Activated CD4-positive, alpha-beta T cell treated with anti-CD3 and anti-CD28 coated beads, Interleukin-2, amount 10 ng/mL, durations not matched to agents 7 days and 5 days (primary cell): ENCODE measurements around the gene TLE6. TPM values are rescaled to one million over a fixed set of nuclear protein-coding genes. Genes with fewer than 3 reads are reported as not detected.

Experiments used
- CTCF ChIA-PET: fragments of 350-600 bp; sonication (Branson Sonifier 250); formaldehyde crosslinking; loops from one replicate; lab custom pipeline; 2021; ENCODE audit warnings: antibody characterized with exemption; lab: Charles Lee
- POLR2A ChIA-PET: fragments of 350-600 bp; sonication (Branson Sonifier 250); formaldehyde crosslinking; loops from one replicate; lab custom pipeline; 2021; ENCODE audit warnings: antibody characterized with exemption; lab: Charles Lee
- DNase-seq: peaks from one replicate; pipeline ENCODE4 v3.0.0-alpha.2; 2020
- H3K27ac Mint-ChIP-seq: one replicate; pipeline ENCODE4 v1.8.0; 2021; ENCODE audit warnings: mild to moderate bottlenecking, moderate library complexity, mixed read lengths
- H3K27me3 Mint-ChIP-seq: one replicate; pipeline ENCODE4 v1.8.0; 2021; ENCODE audit warnings: mixed read lengths
- H3K36me3 Mint-ChIP-seq: one replicate; pipeline ENCODE4 v1.8.0; 2021; ENCODE audit warnings: low read depth, mixed read lengths
- H3K4me1 Mint-ChIP-seq: one replicate; pipeline ENCODE4 v1.8.0; 2021; ENCODE audit warnings: mixed read lengths
- H3K4me3 Mint-ChIP-seq: one replicate; pipeline ENCODE4 v1.8.0; 2021; ENCODE audit warnings: mild to moderate bottlenecking, moderate library complexity, mixed read lengths
- H3K9me3 Mint-ChIP-seq: one replicate; pipeline ENCODE4 v1.8.0; 2021; ENCODE audit warnings: mixed read lengths
- total RNA-seq, 2 experiments: library from RNA; stranded (reverse); gene quantifications; one replicate each; pipeline ENCODE4 v1.2.3, GENCODE V29; 2021

TLE6 gene
- total RNA-seq, 2 experiments from 2014 or later = 1.2 to 1.6 TPM

GRCh38 chr19:2992958-2993357, 15.6 kb downstream of the TLE6 start:
- Mint-ChIP-seq H3K4me3 (no peak overlapping the region), H3K4me1 (no peaks in the 10 kb centered on the region), H3K36me3 (no peaks in the 10 kb centered on the region), H3K27ac (no peak overlapping the region), H3K9me3 (no peaks in the 10 kb centered on the region), H3K27me3 (peaks cover 3% of the 10 kb centered on the region)
- ChIA-PET POLR2A (no interaction called here), CTCF (no interaction called here)
- no peak for DNase-seq

GRCh38 chr19:2993579-2993978, 16.2 kb downstream of the TLE6 start:
- CTCF ChIA-PET = no interaction called here
- DNase-seq = no peak
- Mint-ChIP-seq H3K27me3 (peaks cover 2% of the 10 kb centered on the region), H3K27ac (no peak overlapping the region), H3K36me3 (no peaks in the 10 kb centered on the region), H3K9me3 (no peaks in the 10 kb centered on the region), H3K4me3 (no peak overlapping the region), H3K4me1 (no peaks in the 10 kb centered on the region)
- POLR2A ChIA-PET = no interaction called here

GRCh38 chr19:2994588-2995131, 17.3 kb downstream of the TLE6 start:
- ChIA-PET POLR2A (no interaction called here), CTCF (no interaction called here)
- no peaks in the 10 kb centered on the region for H3K9me3 Mint-ChIP-seq
- DNase-seq = no peak
- no peaks in the 10 kb centered on the region for H3K36me3 Mint-ChIP-seq
- no peaks in the 10 kb centered on the region for H3K4me1 Mint-ChIP-seq
- H3K27ac Mint-ChIP-seq = no peak overlapping the region
- H3K4me3 Mint-ChIP-seq = no peak overlapping the region
- H3K27me3 Mint-ChIP-seq = no peaks in the 10 kb centered on the region

GRCh38 chr19:2997720-2998119, 20.4 kb downstream of the TLE6 start:
- no peaks in the 10 kb centered on the region for H3K4me1 Mint-ChIP-seq
- CTCF ChIA-PET = interaction anchor here (0.6 to 0.7 kb wide), 2 partner anchors 45 to 100 kb away, joined by 3 read pairs; no protein-coding TSS in a partner anchor
- H3K4me3 Mint-ChIP-seq = no peak overlapping the region
- no peaks in the 10 kb centered on the region for H3K36me3 Mint-ChIP-seq
- no peaks in the 10 kb centered on the region for H3K27me3 Mint-ChIP-seq
- POLR2A ChIA-PET = no interaction called here
- no peak overlapping the region for H3K27ac Mint-ChIP-seq
- no peaks in the 10 kb centered on the region for H3K9me3 Mint-ChIP-seq
- DNase-seq = no peak

GRCh38 chr19:2998642-2999041, 21.3 kb downstream of the TLE6 start:
- H3K4me1 Mint-ChIP-seq = no peaks in the 10 kb centered on the region
- H3K4me3 Mint-ChIP-seq = no peak overlapping the region
- CTCF ChIA-PET = no interaction called here
- no peak for DNase-seq
- H3K36me3 Mint-ChIP-seq = no peaks in the 10 kb centered on the region
- H3K27ac Mint-ChIP-seq = no peak overlapping the region
- H3K27me3 Mint-ChIP-seq = no peaks in the 10 kb centered on the region
- no peaks in the 10 kb centered on the region for H3K9me3 Mint-ChIP-seq
- POLR2A ChIA-PET = no interaction called here

GRCh38 chr19:3001235-3001800, 24.0 kb downstream of the TLE6 start:
- CTCF ChIA-PET = interaction anchor here (0.7 to 1.0 kb wide), 2 partner anchors 39 to 88 kb away, joined by 3 to 4 read pairs; no protein-coding TSS in a partner anchor
- no peak for DNase-seq
- Mint-ChIP-seq H3K27me3 (no peaks in the 10 kb centered on the region), H3K4me1 (no peaks in the 10 kb centered on the region), H3K36me3 (no peaks in the 10 kb centered on the region), H3K27ac (no peak overlapping the region), H3K4me3 (no peak overlapping the region), H3K9me3 (no peaks in the 10 kb centered on the region)
- POLR2A ChIA-PET = no interaction called here

- ChIA-PET POLR2A (no interaction called here), CTCF (no interaction called here)
- Mint-ChIP-seq H3K4me3 (no peak overlapping the region), H3K9me3 (no peaks in the 10 kb centered on the region), H3K27me3 (no peaks in the 10 kb centered on the region), H3K27ac (no peak overlapping the region), H3K36me3 (no peaks in the 10 kb centered on the region), H3K4me1 (no peaks in the 10 kb centered on the region)
- no peak for DNase-seq
Measured at GRCh38 chr19:3003046-3003445, 25.7 kb downstream of the TLE6 start.

GRCh38 chr19:3004522-3004921, 27.2 kb downstream of the TLE6 start:
- no peaks in the 10 kb centered on the region for H3K4me1 Mint-ChIP-seq
- H3K36me3 Mint-ChIP-seq = no peaks in the 10 kb centered on the region
- no peak for DNase-seq
- no peaks in the 10 kb centered on the region for H3K9me3 Mint-ChIP-seq
- H3K27me3 Mint-ChIP-seq = no peaks in the 10 kb centered on the region
- ChIA-PET CTCF (interaction anchor here (0.6 to 1.1 kb wide), 3 partner anchors 29 to 71 kb away, joined by 3 read pairs; no protein-coding TSS in a partner anchor), POLR2A (interaction anchor here (0.6 kb wide), 1 partner anchor 350 kb away, joined by 6 read pairs; no protein-coding TSS in a partner anchor)
- H3K27ac Mint-ChIP-seq = no peak overlapping the region
- no peak overlapping the region for H3K4me3 Mint-ChIP-seq

- Mint-ChIP-seq H3K27ac (no peak overlapping the region), H3K9me3 (no peaks in the 10 kb centered on the region), H3K36me3 (no peaks in the 10 kb centered on the region), H3K4me3 (no peak overlapping the region), H3K4me1 (no peaks in the 10 kb centered on the region), H3K27me3 (no peaks in the 10 kb centered on the region)
- DNase-seq = no peak
- POLR2A ChIA-PET = no interaction called here
- CTCF ChIA-PET = interaction anchor here (0.6 to 1.1 kb wide), 5 partner anchors 24 to 422 kb away, joined by 3 to 5 read pairs (median 4); no protein-coding TSS in a partner anchor
Measured at GRCh38 chr19:3005345-3005744, 28.0 kb downstream of the TLE6 start.

GRCh38 chr19:3006075-3006767, 28.9 kb downstream of the TLE6 start:
- H3K36me3 Mint-ChIP-seq = no peaks in the 10 kb centered on the region
- ChIA-PET POLR2A (no interaction called here), CTCF (interaction anchor here (0.6 to 1.0 kb wide), 2 partner anchors 56 to 421 kb away, joined by 4 to 5 read pairs; no protein-coding TSS in a partner anchor)
- DNase-seq = peak; percentile 13
- H3K27me3 Mint-ChIP-seq = no peaks in the 10 kb centered on the region
- H3K9me3 Mint-ChIP-seq = no peaks in the 10 kb centered on the region
- no peak overlapping the region for H3K27ac Mint-ChIP-seq
- H3K4me3 Mint-ChIP-seq = no peak overlapping the region
- H3K4me1 Mint-ChIP-seq = no peaks in the 10 kb centered on the region

- Mint-ChIP-seq H3K9me3 (no peaks in the 10 kb centered on the region), H3K4me1 (no peaks in the 10 kb centered on the region), H3K27me3 (no peaks in the 10 kb centered on the region), H3K27ac (no peak overlapping the region), H3K36me3 (no peaks in the 10 kb centered on the region), H3K4me3 (no peak overlapping the region)
- ChIA-PET POLR2A (no interaction called here), CTCF (interaction anchor here (1.0 kb wide), 1 partner anchor 14 kb away, joined by 4 read pairs; no protein-coding TSS in a partner anchor)
- DNase-seq = no peak
Measured at GRCh38 chr19:3007975-3008374, 30.6 kb downstream of the TLE6 start.

- H3K4me1 Mint-ChIP-seq = no peaks in the 10 kb centered on the region
- CTCF ChIA-PET = interaction anchor here (0.6 kb wide), 1 partner anchor 387 kb away, joined by 4 read pairs; no protein-coding TSS in a partner anchor
- POLR2A ChIA-PET = no interaction called here
- no peak for DNase-seq
- H3K4me3 Mint-ChIP-seq = no peak overlapping the region
- H3K36me3 Mint-ChIP-seq = no peaks in the 10 kb centered on the region
- no peak overlapping the region for H3K27ac Mint-ChIP-seq
- H3K9me3 Mint-ChIP-seq = no peaks in the 10 kb centered on the region
- no peaks in the 10 kb centered on the region for H3K27me3 Mint-ChIP-seq
Measured at GRCh38 chr19:3008994-3009393, 31.6 kb downstream of the TLE6 start.

- POLR2A ChIA-PET = no interaction called here
- Mint-ChIP-seq H3K4me3 (no peak overlapping the region), H3K27ac (no peak overlapping the region), H3K4me1 (no peaks in the 10 kb centered on the region), H3K9me3 (no peaks in the 10 kb centered on the region), H3K36me3 (no peaks in the 10 kb centered on the region), H3K27me3 (no peaks in the 10 kb centered on the region)
- CTCF ChIA-PET = interaction anchor here (1.0 kb wide), 1 partner anchor 97 kb away, joined by 3 read pairs; no protein-coding TSS in a partner anchor
- no peak for DNase-seq
Measured at GRCh38 chr19:3010871-3011270, 33.5 kb downstream of the TLE6 start.
